GM18873 (cell line): ENCODE measurements around the gene PANK1.
"Not testable (repeated sequence)": the region's sequence is repeated elsewhere in the genome, so short reads cannot be mapped to it uniquely, and the experiment has no call there.

ENCODE experiments used
- ATAC-seq: cut with Tn5 transposase; IDR thresholded peaks from one replicate; pipeline ENCODE4 v1.9.1; 2021; ENCODE audit warnings: mild to moderate bottlenecking, moderate library complexity, moderate number of reproducible peaks; ENCODE audit not compliant: unreplicated experiment, low FRiP score

PANK1 gene

GRCh38 chr10:89576696-89577095 lies 68.3 kb downstream of the PANK1 start:
- no peak for ATAC-seq

- ATAC-seq: no peak
Observed at GRCh38 chr10:89576022-89576421, 69.0 kb downstream of the PANK1 start.

GRCh38 chr10:89575031-89575430 lies 70.0 kb downstream of the PANK1 start:
- ATAC-seq: no peak

- no peak for ATAC-seq
Observed at GRCh38 chr10:89574368-89574767, 70.7 kb downstream of the PANK1 start.

- no peak for ATAC-seq
Observed at GRCh38 chr10:89567576-89568245, 77.3 kb downstream of the PANK1 start.

GRCh38 chr10:89566992-89567391 lies 78.0 kb downstream of the PANK1 start:
- no peak for ATAC-seq

GRCh38 chr10:89566095-89566950 lies 78.7 kb downstream of the PANK1 start:
- ATAC-seq: no peak

- no peak for ATAC-seq
Observed at GRCh38 chr10:89565180-89565579, 79.9 kb downstream of the PANK1 start.

- ATAC-seq: no peak
Observed at GRCh38 chr10:89563861-89564478, 81.1 kb downstream of the PANK1 start.

GRCh38 chr10:89563311-89563710 lies 81.7 kb downstream of the PANK1 start:
- ATAC-seq: no peak

GRCh38 chr10:89556600-89556999 lies 88.4 kb downstream of the PANK1 start:
- no peak for ATAC-seq

GRCh38 chr10:89555688-89556445 lies 89.2 kb downstream of the PANK1 start:
- no peak for ATAC-seq

- no peak for ATAC-seq
Observed at GRCh38 chr10:89554433-89554832, 90.6 kb downstream of the PANK1 start.

GRCh38 chr10:89553064-89553734 lies 91.8 kb downstream of the PANK1 start:
- no peak for ATAC-seq

- no peak for ATAC-seq
Observed at GRCh38 chr10:89552213-89552612, 92.8 kb downstream of the PANK1 start.

GRCh38 chr10:89550509-89550908 lies 94.5 kb downstream of the PANK1 start:
- ATAC-seq: no peak

- ATAC-seq: no peak
Observed at GRCh38 chr10:89549510-89549909, 95.5 kb downstream of the PANK1 start.

GRCh38 chr10:89548673-89549072 lies 96.4 kb downstream of the PANK1 start:
- no peak for ATAC-seq

- no peak for ATAC-seq
Observed at GRCh38 chr10:89547853-89548513, 97.1 kb downstream of the PANK1 start.

GRCh38 chr10:89546651-89547050 lies 98.4 kb downstream of the PANK1 start:
- ATAC-seq: not testable (repeated sequence)
